ENCODE measurements around the gene FOLR1. TPM values are rescaled to one million over a fixed set of nuclear protein-coding genes. Genes with fewer than 3 reads are reported as not detected.
"Not testable (repeated sequence)": the region's sequence is repeated elsewhere in the genome, so short reads cannot be mapped to it uniquely, and the experiment has no call there.

FOLR1 gene
- not detected in 2 replicates for total RNA-seq
- long read RNA-seq: 0 reads

DNA sequence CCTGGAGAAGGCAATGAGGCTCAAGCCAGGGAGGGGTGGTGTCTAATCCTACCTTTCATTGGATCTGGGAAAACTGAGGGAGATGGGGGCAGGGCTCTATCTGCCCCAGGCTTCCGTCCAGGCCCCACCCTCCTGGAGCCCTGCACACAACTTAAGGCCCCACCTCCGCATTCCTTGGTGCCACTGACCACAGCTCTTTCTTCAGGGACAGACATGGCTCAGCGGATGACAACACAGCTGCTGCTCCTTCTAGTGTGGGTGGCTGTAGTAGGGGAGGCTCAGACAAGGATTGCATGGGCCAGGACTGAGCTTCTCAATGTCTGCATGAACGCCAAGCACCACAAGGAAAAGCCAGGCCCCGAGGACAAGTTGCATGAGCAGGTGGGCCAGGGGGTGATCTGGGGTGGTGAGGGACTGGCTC, at the start of gene FOLR1:
TSS of gene FOLR1 (plus strand) at position 180 of the 421 bp plus-strand sequence. CDS start at position 214, 34 bp downstream.
- no peaks in the 10 kb centered on the region for H3K4me1 Mint-ChIP-seq
- DNase-seq (ENCODE audit: low read depth, low spot score): no peak
- TF ChIP-seq, protein P1, sequence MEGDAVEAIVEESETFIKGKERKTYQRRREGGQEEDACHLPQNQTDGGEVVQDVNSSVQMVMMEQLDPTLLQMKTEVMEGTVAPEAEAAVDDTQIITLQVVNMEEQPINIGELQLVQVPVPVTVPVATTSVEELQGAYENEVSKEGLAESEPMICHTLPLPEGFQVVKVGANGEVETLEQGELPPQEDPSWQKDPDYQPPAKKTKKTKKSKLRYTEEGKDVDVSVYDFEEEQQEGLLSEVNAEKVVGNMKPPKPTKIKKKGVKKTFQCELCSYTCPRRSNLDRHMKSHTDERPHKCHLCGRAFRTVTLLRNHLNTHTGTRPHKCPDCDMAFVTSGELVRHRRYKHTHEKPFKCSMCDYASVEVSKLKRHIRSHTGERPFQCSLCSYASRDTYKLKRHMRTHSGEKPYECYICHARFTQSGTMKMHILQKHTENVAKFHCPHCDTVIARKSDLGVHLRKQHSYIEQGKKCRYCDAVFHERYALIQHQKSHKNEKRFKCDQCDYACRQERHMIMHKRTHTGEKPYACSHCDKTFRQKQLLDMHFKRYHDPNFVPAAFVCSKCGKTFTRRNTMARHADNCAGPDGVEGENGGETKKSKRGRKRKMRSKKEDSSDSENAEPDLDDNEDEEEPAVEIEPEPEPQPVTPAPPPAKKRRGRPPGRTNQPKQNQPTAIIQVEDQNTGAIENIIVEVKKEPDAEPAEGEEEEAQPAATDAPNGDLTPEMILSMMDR (conservative IDR thresholded peaks at IDR 0.05): no peak

DNA sequence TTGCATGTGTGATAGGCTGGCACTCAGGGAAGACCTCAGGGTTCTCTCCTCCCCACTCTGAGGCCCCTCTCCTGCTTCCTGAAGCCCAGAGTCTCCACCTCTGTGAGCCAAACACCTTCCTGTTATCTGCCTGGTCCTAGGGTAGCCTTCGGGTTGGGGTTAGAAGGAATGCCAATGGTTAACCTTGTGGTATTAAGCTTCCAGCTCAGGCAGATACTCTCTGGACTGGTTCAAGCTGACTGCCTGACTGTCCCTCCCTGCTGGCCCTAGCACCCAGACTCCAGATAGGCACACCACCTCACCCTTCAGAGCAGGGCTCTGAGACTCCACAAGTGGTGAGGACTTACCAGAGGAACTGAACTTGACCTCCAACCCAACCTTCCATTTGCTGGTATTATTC, 49.4 kb upstream of the FOLR1 start:
- H3K9me3 Mint-ChIP-seq; DNase-seq (ENCODE audit: low read depth, low spot score); H3K4me3 Mint-ChIP-seq; H3K27ac Mint-ChIP-seq (ENCODE audit: unreplicated experiment); H3K4me1 Mint-ChIP-seq; H3K36me3 Mint-ChIP-seq (ENCODE audit: low read depth): not testable (repeated sequence)
- H3K27me3 Mint-ChIP-seq (ENCODE audit: low read depth): peaks cover 26% of the 10 kb centered on the region

More for the DNA sequence above, at the start of gene FOLR1:
- Mint-ChIP-seq H3K27me3 (ENCODE audit: low read depth) (no peaks in the 10 kb centered on the region), H3K27ac (ENCODE audit: unreplicated experiment) (peak within 1 kb of the TSS; percentile 84), H3K4me3 (no peak within 1 kb of the TSS), H3K9me3 (no peaks in the 10 kb centered on the region), H3K36me3 (ENCODE audit: low read depth) (no peaks in the 10 kb centered on the region)

DNA sequence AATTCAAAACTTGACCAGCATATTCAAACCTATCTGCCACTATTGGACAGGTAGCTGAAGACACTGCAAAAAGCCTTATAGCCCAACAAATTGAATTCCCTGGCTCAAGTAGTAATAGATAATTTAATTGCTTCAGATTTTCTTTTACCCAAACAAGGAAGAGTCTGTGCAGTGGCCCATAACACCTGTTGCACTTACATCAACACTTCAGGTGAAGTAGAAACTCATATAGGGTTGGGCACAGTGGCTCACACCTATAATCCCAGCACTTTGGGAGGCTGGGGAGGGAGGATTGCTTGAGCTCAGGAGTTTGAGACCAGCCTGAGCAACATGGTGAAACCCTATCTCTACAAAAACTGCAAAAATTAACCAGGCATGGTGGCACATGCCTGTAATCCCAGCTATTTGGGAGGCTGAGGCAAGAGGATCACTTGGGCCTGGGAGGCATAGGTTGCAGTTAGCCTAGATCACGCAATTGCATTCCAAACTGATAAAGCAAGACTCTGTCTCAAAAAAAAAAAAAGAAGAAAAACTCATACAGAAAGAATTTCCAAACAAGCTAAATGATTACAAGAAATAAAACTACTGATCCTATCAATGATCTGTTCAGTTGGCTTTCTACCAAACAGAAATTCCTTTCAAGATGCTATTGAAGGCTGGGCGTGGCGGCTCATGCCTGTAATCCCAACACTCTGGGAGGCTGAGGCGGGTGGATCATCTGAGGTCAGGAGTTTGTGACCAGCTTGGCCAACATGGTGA, 47.0 kb upstream of the FOLR1 start:
- no peaks in the 10 kb centered on the region for H3K36me3 Mint-ChIP-seq (ENCODE audit: low read depth)
- H3K9me3 Mint-ChIP-seq: peaks cover 2% of the 10 kb centered on the region
- no peak overlapping the region for H3K4me3 Mint-ChIP-seq
- H3K27me3 Mint-ChIP-seq (ENCODE audit: low read depth): peaks cover 23% of the 10 kb centered on the region
- TF ChIP-seq, protein P1 (conservative IDR thresholded peaks at IDR 0.05): no peak
- no peak overlapping the region for H3K27ac Mint-ChIP-seq (ENCODE audit: unreplicated experiment)
- no peak for DNase-seq (ENCODE audit: low read depth, low spot score)
- no peaks in the 10 kb centered on the region for H3K4me1 Mint-ChIP-seq

DNA sequence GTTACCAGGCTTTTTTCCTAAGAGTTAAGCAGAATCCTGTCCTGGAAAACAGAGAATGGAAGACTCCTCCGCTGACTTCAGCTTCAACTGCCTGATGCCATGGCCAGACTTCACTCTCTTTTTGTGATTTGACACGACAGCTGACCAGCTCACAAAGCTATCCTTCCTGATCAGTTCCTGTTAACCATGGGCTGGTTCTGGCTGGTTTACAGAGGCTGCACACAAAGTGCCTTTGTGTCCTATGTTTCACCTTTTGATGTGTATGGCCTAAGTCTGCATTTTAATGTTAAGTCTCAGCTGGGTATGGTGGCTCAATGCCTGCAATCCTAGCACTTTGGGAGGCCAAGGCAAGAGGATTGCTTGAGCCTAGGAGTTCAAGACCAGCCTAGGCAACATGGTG, 45.3 kb upstream of the FOLR1 start:
- Mint-ChIP-seq H3K27ac (ENCODE audit: unreplicated experiment) (no peak overlapping the region), H3K4me1 (no peaks in the 10 kb centered on the region), H3K36me3 (ENCODE audit: low read depth) (no peaks in the 10 kb centered on the region), H3K4me3 (no peak overlapping the region), H3K9me3 (peaks cover 2% of the 10 kb centered on the region), H3K27me3 (ENCODE audit: low read depth) (peaks cover 11% of the 10 kb centered on the region)
- TF ChIP-seq, protein P1 (conservative IDR thresholded peaks at IDR 0.05): no peak
- no peak for DNase-seq (ENCODE audit: low read depth, low spot score)

DNA sequence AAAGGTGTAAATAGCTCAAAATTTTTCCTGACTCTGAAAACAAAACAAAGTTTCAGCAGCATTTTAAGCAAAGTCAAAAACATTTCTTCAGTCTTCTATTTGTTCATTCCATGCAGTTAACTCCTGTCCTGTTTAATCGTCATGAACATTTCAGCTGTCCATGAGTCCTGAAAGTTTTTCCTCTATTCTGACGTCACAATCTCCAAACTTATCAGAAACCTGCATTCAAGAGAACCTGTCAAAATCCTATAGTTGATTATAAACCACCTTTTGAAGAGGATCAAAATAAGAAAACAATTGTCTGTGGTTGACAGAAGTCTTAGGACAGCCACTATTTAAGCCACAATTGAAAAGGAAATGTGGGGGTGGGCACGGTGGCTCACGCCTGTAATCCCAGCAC, 41.1 kb upstream of the FOLR1 start:
- Mint-ChIP-seq H3K4me3 (no peak overlapping the region), H3K27ac (ENCODE audit: unreplicated experiment) (no peak overlapping the region), H3K27me3 (ENCODE audit: low read depth) (no peaks in the 10 kb centered on the region), H3K9me3 (no peaks in the 10 kb centered on the region), H3K4me1 (no peaks in the 10 kb centered on the region), H3K36me3 (ENCODE audit: low read depth) (no peaks in the 10 kb centered on the region)
- TF ChIP-seq, protein P1 (conservative IDR thresholded peaks at IDR 0.05): no peak
- DNase-seq (ENCODE audit: low read depth, low spot score): no peak

DNA sequence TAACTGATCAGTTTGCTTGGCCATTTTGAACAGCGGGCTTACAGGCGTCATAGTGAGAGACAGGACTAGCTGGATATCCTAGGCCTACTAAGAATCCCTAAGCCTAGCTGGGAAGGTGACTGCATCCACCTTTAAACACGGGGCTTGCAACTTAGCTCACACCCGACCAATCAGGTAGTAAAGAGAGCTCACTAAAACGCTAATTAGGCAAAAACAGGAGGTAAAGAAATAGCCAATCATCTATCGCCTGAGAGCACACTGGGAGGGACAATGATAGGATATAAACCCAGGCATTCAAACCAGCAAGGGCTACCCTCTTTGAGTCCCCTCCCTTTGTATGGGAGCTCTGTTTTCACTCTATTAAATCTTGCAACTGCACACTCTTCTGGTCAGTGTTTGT, 38.1 kb upstream of the FOLR1 start:
- not testable (repeated sequence) for H3K9me3 Mint-ChIP-seq; H3K27ac Mint-ChIP-seq (ENCODE audit: unreplicated experiment); H3K27me3 Mint-ChIP-seq (ENCODE audit: low read depth); DNase-seq (ENCODE audit: low read depth, low spot score); H3K4me1 Mint-ChIP-seq; H3K4me3 Mint-ChIP-seq; H3K36me3 Mint-ChIP-seq (ENCODE audit: low read depth)

Measured in neural crest cell (in vitro differentiated cells).